Left lung (tissue), 14 donors: ENCODE measurements around the gene NKX2-1. TPM values are rescaled to one million over a fixed set of nuclear protein-coding genes. Genes with fewer than 3 reads are reported as not detected.

Source experiments
- ATAC-seq: fragments of 200-7000 bp; cut with Tn5 transposase; one replicate; pipeline ENCODE4 v1.9.1; 2020; ENCODE audit warnings: moderate library complexity
- DNase-seq, 4 donors: peaks; one replicate each; pipeline ENCODE4 v3.0.0-alpha.2; 2013 to 2020
- H3K27ac ChIP-seq, 2 donors: fragments of 200-600 bp; sonication (generic) in 1 of 2; one replicate each; pipeline versions ENCODE4 v1.5.0 to v1.8.0; 2020 to 2021
- H3K27me3 ChIP-seq, 2 donors: fragments of 200-600 bp; sonication (generic) in 1 of 2; one replicate each; pipeline versions ENCODE4 v1.5.0 to v1.8.0; 2020 to 2021
- H3K36me3 ChIP-seq, 2 donors: fragments of 200-600 bp; sonication (generic) in 1 of 2; one replicate each; pipeline versions ENCODE4 v1.5.0 to v1.8.0; 2020 to 2021
- H3K4me1 ChIP-seq, 2 donors: fragments of 200-600 bp; one replicate each; pipeline ENCODE4 v1.8.0; 2021
- H3K4me3 ChIP-seq, 2 donors: fragments of 200-600 bp; sonication (generic) in 1 of 2; one replicate each; pipeline versions ENCODE4 v1.5.0 to v1.8.0; 2020 to 2021; ENCODE audit warnings: mild to moderate bottlenecking in 1 of 2
- H3K9me3 ChIP-seq, 2 donors: fragments of 200-600 bp; sonication (generic) in 1 of 2; one replicate each; pipeline versions ENCODE4 v1.5.0 to v1.8.0; 2020 to 2021
- intact Hi-C, 2 donors: fragments of 100-400 bp; cut with DNase I; formaldehyde crosslinking; loops; one replicate each; pipeline versions ENCODE4 v1.11.2 to v1.14.2; 2022
- long read RNA-seq, 12 donors: library from polyadenylated mRNA in 2 of 12; unstranded in 2 of 12; transcript quantifications; one replicate each; pipeline ENCODE4 v2.0.0 and lab custom pipeline, GENCODE V29; 2019 to 2026
- polyA plus RNA-seq, 6 donors: library from polyadenylated mRNA; unstranded; fragments of 120-200 nt; gene quantifications; one replicate each; pipeline ENCODE4 v1.2.1, GENCODE V29; 2013; ENCODE audit not compliant: insufficient read length in 6 of 6
- total RNA-seq, 2 donors: library from RNA; stranded (reverse); fragmentation: NEBNext Ultra II Directional; extraction: Animal tissue kit (Norgen Biotek cat#: 25700); gene quantifications; one replicate each; pipeline ENCODE4 v1.2.1, GENCODE V29; 2021
- TF ChIP-seq, protein P1 (sequence below), 2 donors: fragments of 200-600 bp; sonication (generic) in 1 of 2; IDR thresholded peaks; one replicate each; pipeline versions ENCODE4 v1.5.0 to v1.8.0; 2021; ENCODE audit warnings: antibody characterized with exemption in 2 of 2
- donor health status: DM: no; HTN: yes; CAD: no.
- donor health status: DM: no; HTN: no; CAD: no.

Gene NKX2-1
- total RNA-seq, result 100 to 1,000 TPM; 133 to 251 TPM
- polyA plus RNA-seq, result 100 to 1,000 TPM; 103 to 157 (median 132) TPM
- long read RNA-seq, donor 1, transcript NKX2-1-201 (3 exons, 2,191 nt), result minor isoform, 6 of 98 reads
- long read RNA-seq, donor 1, transcript NKX2-1-202 (2 exons, 2,338 nt), result major isoform, 72 of 98 reads
- long read RNA-seq, donor 1, transcript NKX2-1-203 (3 exons, 2,583 nt), result minor isoform, 5 of 98 reads
- long read RNA-seq, donor 1, partial matches to known transcripts, result 12 of 98 reads
- long read RNA-seq, donor 1, other reads (novel, unspliced or antisense), result 0 of 98 reads
- long read RNA-seq, donor 2, transcript NKX2-1-202 (2 exons, 2,338 nt), result major isoform, 36 of 41 reads
- long read RNA-seq, donor 2, partial matches to known transcripts, result 0 of 41 reads
- long read RNA-seq, donor 2, other reads (novel, unspliced or antisense), result 0 of 41 reads
- long read RNA-seq, donor 3, transcript NKX2-1-202 (2 exons, 2,338 nt), result major isoform, 40 of 47 reads
- long read RNA-seq, donor 3, partial matches to known transcripts, result 0 of 47 reads
- long read RNA-seq, donor 3, other reads (novel, unspliced or antisense), result 0 of 47 reads
- long read RNA-seq, donor 4, transcript NKX2-1-202 (2 exons, 2,338 nt), result major isoform, 40 of 51 reads
- long read RNA-seq, donor 4, partial matches to known transcripts, result 1 of 51 reads
- long read RNA-seq, donor 4, other reads (novel, unspliced or antisense), result 7 of 51 reads
- long read RNA-seq, donor 5, transcript NKX2-1-202 (2 exons, 2,338 nt), result major isoform, 33 of 37 reads
- long read RNA-seq, donor 5, partial matches to known transcripts, result 0 of 37 reads
- long read RNA-seq, donor 5, other reads (novel, unspliced or antisense), result 0 of 37 reads
- long read RNA-seq, donor 6, transcript NKX2-1-202 (2 exons, 2,338 nt), result major isoform, 41 of 54 reads
- long read RNA-seq, donor 6, partial matches to known transcripts, result 6 of 54 reads
- long read RNA-seq, donor 6, other reads (novel, unspliced or antisense), result 0 of 54 reads
- long read RNA-seq, donor 7, transcript NKX2-1-202 (2 exons, 2,338 nt), result major isoform, 30 of 37 reads
- long read RNA-seq, donor 7, partial matches to known transcripts, result 0 of 37 reads
- long read RNA-seq, donor 7, other reads (novel, unspliced or antisense), result 0 of 37 reads
- long read RNA-seq, donor 8, transcript NKX2-1-202 (2 exons, 2,338 nt), result major isoform, 47 of 61 reads
- long read RNA-seq, donor 8, partial matches to known transcripts, result 7 of 61 reads
- long read RNA-seq, donor 8, other reads (novel, unspliced or antisense), result 0 of 61 reads
- long read RNA-seq, donor 9, result 0 reads
- long read RNA-seq, donor 10, transcript NKX2-1-202 (2 exons, 2,338 nt), result major isoform, 5 of 6 reads
- long read RNA-seq, donor 10, partial matches to known transcripts, result 1 of 6 reads
- long read RNA-seq, donor 10, other reads (novel, unspliced or antisense), result 0 of 6 reads
- long read RNA-seq, donor 11, result 0 reads
- long read RNA-seq, donor 12, transcript NKX2-1-202 (2 exons, 2,338 nt), result major isoform, 35 of 43 reads
- long read RNA-seq, donor 12, transcript NKX2-1-204 (4 exons, 1,417 nt), result minor isoform, 5 of 43 reads
- long read RNA-seq, donor 12, partial matches to known transcripts, result 0 of 43 reads
- long read RNA-seq, donor 12, other reads (novel, unspliced or antisense), result 0 of 43 reads

DNA sequence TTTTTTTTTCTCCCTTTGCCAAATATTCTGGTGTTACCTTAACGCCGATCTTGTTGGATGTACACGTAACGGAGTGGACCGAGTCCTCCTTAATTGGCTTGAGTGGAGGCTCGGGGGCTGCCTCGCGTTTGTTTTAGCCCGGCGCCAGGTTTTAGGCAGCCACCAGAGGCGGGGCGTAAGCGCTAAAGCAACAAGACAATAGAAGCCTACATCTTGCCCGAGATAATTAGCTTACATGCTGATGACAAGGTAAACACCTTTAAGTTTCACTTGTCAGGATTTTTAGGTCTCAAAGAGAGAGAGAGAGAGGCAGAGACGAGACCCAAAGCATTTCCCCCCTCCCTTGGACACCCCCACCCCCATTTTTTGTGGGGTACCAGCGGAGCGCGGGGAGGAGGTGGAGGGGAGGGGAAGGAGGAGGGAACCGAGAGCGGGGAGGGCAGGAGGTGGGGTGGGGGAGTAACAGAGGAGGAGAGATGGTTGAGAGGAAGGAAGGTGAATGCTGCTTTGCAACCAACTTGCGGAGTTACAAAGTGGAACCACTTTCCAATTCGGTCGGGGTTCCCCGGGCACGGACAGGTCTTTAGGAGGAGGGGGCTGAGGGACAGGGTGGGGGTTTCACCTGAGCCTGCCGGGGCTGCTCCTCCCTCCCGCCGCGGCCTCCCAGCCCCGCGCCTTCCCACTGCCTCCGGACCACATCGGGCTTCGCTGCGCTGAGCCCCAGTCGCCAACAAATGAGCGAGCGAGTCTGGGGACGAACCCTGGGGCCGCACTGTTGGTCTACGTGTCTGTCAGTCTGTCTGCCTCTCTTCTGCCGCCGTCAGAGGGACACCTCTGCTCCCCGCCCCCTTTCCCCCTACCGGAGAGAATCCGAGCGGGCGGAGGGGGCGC is at the start of gene NKX2-1:
NKX2-1 (minus strand) TSS at position 802 of the 891 bp plus-strand sequence; CDS start at position 699, 103 bp downstream.
- ATAC-seq (peak; percentile 38), DNase-seq (peak; percentile 31 to 85 (median 74))
- intact Hi-C loops, result no loop called here
- H3K4me1 ChIP-seq, result peaks cover 6 to 19% of the 10 kb centered on the region in 2 donors
- peak within 1 kb of the TSS; percentile 32 to 38 for H3K4me3 ChIP-seq
- H3K27me3 ChIP-seq, result peaks cover 94 to 100% of the 10 kb centered on the region in 2 donors
- peak within 1 kb of the TSS; percentile 78 to 94 for H3K27ac ChIP-seq
- H3K36me3 ChIP-seq, result no peaks in the 10 kb centered on the region
- TF ChIP-seq, protein P1, sequence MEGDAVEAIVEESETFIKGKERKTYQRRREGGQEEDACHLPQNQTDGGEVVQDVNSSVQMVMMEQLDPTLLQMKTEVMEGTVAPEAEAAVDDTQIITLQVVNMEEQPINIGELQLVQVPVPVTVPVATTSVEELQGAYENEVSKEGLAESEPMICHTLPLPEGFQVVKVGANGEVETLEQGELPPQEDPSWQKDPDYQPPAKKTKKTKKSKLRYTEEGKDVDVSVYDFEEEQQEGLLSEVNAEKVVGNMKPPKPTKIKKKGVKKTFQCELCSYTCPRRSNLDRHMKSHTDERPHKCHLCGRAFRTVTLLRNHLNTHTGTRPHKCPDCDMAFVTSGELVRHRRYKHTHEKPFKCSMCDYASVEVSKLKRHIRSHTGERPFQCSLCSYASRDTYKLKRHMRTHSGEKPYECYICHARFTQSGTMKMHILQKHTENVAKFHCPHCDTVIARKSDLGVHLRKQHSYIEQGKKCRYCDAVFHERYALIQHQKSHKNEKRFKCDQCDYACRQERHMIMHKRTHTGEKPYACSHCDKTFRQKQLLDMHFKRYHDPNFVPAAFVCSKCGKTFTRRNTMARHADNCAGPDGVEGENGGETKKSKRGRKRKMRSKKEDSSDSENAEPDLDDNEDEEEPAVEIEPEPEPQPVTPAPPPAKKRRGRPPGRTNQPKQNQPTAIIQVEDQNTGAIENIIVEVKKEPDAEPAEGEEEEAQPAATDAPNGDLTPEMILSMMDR (IDR thresholded peaks at IDR 0.05), result no peak
- no peaks in the 10 kb centered on the region for H3K9me3 ChIP-seq

DNA sequence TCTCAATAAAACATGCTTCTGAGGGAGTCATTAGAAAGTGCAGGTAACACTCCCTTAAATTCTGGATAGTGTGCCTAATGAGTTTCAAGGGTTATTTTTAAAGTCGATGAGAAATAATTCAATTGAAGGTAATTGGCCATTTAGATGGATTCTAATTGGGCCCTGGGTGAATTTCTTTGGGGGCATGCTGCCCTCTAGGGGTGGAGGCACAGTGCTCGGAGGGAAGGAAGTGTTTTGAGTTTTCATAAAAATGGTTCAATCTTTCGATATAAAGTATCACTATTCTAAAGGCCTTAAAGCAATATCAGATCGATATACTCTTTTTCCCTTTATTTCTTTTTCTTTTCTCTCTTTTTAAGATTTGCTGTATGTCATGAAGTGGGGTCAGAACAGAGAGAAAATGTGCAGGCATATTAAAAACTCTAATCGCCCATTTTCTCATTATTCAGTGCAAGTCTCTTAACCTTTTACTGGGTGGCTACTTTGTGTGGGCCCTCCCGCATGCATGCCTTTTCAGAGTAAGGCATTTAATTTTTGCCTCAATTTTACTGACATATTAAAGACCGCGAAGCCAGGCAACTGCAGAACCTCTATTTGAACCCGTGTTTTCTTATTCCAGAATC is 36.9 kb upstream of the NKX2-1 start:
- Histone ChIP-seq H3K36me3 (no peaks in the 10 kb centered on the region), H3K9me3 (no peaks in the 10 kb centered on the region), H3K27me3 (peaks cover 0 to 7% of the 10 kb centered on the region in 2 donors), H3K4me1 (no peaks in the 10 kb centered on the region), H3K27ac (no peak overlapping the region), H3K4me3 (no peak overlapping the region)
- ATAC-seq, result peak; percentile 63
- TF ChIP-seq, protein P1 (IDR thresholded peaks at IDR 0.05), result peak; percentile 50 to 53
- peak in 1 of 4 donors; percentile 17 for DNase-seq
- intact Hi-C loops, result no loop called here

DNA sequence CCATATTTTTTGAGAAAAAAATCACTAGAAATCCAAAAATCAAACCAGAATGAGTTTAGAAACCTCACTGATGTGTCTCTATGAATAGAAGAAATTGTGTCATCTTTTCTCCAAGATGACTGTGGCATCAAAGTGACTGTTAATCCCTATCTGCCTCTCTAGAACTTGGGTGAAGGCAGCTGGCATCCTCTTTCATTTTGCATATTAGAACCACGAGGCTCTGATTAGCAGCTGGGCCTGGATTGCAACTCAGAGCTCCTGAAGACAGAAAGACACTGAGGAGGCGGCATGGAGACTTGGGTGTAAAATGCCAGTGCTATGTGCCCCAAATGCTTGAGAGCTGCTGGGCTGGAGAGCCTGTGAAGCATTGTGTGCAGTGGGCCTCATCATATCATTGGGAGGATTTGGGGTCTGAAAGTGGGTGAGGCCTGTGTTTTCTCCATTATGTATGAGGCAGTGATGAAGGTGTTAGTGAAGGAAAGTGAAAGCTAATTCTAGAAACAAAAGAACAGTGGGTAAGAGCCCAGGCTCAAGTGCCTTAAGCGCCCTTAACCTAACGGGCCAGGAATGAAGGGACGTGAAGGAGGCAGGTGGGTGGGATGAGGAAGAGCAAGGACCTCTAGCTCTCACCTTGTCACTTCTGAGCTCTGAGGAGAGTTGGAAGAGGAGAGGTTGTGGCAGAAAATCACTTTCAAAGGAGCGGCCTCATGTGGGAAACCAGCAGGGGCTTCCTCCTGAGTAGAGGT is 36.1 kb upstream of the NKX2-1 start:
- H3K9me3 ChIP-seq, result no peaks in the 10 kb centered on the region
- no peak overlapping the region for H3K4me3 ChIP-seq
- no peak for DNase-seq
- intact Hi-C loops, result no loop called here
- TF ChIP-seq, protein P1 (IDR thresholded peaks at IDR 0.05), result no peak
- no peaks in the 10 kb centered on the region for H3K36me3 ChIP-seq
- peak; percentile 78 for ATAC-seq
- H3K27me3 ChIP-seq, result no peaks in the 10 kb centered on the region
- H3K4me1 ChIP-seq, result no peaks in the 10 kb centered on the region
- no peak overlapping the region for H3K27ac ChIP-seq
